Measurements from ENCODE around the gene AAK1.
"Not testable (repeated sequence)": the region's sequence is repeated elsewhere in the genome, so short reads cannot be mapped to it uniquely, and the experiment has no call there.

The AAK1 gene
- 216 reads per million, percentile 93 among the genes with 10 or more reads in this experiment for total RNA-seq

DNA sequence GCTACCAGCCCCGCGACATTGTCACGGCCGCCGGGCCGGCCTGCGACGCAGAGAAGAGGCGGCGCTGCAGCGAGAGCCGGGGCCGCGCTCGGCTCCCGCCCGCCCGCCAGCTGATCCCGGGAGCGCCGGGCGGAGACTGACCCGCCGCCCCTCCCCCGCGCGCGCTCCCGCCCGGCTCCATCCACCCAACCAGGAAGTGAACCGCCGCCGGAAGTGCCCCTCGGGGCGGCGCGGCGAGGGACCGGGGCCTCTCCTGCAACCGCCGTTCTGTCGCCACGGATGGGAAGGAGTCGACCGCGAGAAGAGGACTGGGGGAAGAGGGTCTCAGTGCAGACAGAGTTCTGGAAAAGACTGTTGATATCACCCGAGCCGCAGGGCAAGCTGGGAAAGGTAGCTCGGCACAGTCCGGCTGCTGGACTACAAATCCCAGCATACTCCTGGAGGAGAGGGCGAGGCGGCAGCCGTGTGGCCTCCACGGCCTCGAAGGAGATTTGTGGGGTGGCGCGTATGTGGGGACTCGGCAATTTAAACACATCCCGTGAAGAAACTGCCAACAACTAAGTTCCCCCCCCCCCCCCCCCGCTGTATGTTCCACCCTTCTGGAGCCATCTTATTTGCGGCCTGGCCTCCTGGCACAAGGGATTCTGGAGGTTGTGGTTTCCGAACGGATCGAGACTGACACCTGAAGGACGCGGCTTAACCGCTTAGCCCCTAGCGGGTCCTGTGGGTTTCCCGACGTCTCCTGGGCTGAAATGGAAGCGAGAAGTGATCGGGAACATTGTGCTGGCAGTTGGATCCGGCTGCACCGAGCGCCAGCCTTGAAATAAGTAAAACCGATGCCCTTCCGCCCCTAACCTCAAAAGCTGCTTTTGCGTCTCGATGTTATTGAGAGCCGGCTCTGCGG, at the start of gene AAK1:
Gene AAK1, minus strand, starts transcription at position 138 of the 904 bp plus-strand sequence. CDS start 699 bp downstream, outside the sequence.
- DNase-seq, result peak; percentile 69

DNA sequence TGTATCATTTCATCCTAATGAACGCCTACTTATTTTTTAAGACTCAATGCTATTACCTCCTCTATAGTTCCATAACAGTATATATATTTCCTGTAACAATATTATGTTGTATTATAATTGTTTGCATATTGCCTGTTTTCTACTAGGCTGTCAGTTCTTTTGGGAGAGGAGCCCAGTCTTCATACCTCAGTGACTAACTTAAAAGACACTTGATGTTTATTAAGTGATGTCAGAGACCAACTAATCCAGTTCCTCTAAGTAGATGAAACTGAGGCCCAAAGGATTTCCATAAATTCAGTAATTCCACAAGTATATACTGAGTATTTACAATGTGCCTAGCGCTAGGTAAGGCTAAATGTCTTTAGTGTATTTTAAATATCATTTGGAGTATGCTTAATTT, 48.9 kb upstream of the AAK1 start:
- DNase-seq, result no peak

DNA sequence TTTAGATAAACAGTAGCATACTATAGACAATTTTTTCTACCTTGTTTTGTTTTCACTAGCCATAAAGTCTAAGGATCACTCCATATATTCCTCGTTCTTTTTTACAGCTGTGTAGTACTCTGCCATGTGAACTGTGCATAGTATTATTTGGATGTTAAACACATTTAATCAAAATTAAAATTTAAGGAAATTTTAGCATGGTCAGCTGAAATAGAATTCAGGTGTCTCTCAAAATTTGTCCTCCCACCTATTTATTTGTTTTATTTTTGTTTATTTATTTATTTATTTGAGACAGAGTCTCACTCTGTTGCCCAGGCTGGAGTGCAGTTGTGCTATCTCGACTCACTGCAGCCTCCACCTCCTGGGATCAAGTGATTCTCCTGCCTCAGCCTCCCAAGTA, 46.4 kb upstream of the AAK1 start:
- DNase-seq, result no peak

DNA sequence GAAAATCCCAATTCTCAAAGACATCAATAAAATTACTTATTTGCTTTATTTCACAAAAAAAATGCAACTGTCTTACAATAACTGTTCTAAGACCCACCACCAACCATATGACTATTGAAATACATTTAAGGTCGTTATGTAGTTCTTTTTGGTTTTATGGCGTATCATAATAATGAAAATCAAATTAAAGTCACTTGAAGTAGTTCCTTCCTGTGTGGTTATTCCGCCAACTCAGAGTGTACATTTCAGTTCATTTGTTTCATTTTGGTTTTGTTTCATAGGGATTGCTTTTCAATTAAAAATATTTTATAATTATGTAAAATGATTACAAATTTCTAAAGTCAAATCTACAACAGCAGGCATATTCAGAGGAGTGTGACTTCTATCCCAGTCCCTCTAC, 45.9 kb upstream of the AAK1 start:
- no peak for DNase-seq

DNA sequence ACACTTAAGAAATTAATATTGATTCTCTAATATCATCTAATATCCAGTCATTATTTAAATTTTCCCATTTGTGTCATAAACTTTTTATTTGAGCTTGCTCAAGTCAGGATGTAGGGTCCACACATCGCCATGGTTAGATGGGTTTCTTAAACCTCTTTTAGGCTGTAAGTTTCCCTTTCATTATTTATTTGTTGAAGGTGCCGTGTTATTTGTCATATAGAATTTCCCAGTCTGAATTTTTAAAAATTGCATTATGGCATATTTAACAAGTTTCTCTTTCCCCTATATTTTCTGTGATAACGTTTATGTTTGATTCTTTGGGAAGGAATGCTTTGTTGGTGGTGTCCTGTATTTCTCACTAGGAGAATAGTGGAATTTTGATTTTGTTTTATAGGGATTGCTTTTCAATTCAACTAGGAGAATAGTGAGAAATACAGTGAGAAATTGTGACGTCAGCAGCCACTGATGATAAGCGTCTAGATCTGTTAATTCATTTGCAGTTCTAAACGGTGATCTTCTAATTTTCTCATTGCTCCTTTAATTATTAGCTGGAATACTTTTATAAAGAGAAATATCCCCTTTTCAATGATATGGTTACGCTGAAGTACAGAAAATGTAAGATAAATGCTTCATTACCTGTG, 44.6 kb upstream of the AAK1 start:
- no peak for DNase-seq

DNA sequence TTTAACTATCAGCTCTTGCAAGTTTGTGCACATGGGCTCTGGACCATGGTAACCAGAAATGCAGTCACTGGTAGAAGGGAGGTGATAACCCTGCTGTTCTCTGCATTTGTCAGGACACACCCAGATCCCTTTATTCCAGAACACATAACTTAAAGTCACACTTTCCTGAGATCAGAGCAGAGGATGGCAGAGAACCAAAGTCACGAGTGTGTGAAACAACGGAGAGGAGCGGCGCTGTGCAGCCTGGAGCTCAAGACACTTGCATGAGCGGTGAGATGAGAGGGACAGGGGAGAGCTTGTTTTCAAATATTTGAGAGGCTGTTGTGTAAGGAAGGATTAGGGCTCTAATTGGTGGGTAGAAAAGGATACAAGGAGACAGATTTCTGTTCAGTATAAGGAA, 43.3 kb upstream of the AAK1 start:
- no peak for DNase-seq

DNA sequence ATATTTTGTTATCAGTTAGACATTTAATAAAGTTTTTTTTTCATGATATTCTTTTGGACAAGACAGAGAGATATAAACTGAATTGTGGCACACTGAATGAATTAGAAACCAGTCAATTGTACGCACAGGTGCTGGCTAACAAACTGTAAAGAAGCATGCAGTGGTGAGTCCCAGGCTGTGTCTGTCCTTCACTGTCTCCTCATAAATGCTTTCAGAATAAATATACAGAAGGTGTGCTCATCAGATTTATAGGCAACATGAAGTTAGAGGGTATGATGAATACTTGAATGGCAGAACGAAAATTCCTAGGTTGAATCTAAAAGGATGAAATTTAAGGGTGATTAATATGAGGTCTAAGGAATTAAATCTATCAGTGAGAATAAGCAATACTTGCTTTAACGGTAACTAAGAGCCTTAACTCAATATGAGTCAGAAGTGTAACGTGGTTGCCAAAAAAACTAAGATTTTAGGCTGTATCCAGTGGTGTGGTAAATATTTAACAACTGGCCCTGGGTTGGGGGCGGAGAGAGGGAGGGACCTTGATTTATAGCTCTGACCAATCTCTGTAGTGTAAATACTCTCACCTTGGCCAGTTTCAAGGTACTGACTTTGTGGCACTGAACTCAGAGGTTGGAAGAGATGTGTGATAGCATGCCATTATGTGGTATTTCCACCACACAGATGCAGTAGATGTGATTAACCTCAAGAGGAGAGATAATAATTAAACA, 41.9 kb upstream of the AAK1 start:
- DNase-seq, result no peak

DNA sequence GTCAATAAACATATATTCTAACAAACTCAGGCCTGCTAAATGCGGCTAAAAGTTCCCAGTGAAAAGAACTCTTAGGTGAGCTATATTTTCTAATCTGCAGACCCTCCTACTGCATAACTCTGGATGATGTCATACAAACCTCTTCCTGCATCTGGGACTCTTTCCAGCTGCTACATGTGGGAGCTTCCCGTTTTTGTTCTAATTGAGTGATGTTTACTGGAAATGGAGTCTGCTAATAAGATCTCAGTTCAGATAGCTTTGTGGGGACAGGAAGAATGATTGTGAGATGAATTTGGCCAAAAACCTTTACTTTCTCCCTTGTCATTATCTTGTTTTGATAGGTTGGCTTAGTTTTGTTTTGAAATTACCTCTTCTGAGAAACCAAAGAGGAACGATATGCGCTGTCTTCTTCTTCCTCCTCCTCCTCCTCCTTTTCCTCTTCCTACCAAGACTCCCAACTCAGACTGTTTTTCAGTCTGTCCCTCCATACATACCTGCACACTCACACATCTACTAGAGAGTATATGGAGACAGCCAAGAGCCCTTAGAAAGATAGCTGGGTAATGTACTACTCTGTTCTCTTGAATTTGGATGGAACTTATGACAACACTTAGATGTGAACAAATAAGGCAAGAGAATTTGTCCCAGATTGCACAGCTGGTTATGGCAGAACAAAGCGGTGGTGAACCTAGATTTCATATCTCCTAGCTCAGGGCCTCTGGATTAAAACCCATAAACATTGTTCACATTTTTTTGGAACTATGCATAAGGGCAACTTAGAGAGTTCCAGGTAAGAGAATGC, 39.8 kb upstream of the AAK1 start:
- DNase-seq, result no peak

DNA sequence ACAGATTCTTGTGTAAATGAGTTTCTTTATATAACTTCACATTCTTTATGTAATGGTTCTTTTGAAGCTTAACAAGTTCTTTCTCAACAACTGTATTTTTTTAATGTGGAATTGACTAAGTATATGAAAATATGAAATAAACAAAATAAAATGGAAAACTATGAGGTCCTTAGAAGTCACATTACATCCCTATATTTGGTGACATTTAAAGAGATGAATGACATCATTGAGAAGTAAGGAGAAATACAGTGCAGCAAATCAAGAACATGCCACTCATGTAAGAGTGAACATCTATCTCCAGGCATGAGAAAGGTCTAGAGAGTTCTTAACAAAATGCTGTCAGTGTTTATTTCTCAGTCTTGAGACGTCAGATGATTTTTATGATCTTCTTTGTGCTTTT, 39.0 kb upstream of the AAK1 start:
- no peak for DNase-seq

DNA sequence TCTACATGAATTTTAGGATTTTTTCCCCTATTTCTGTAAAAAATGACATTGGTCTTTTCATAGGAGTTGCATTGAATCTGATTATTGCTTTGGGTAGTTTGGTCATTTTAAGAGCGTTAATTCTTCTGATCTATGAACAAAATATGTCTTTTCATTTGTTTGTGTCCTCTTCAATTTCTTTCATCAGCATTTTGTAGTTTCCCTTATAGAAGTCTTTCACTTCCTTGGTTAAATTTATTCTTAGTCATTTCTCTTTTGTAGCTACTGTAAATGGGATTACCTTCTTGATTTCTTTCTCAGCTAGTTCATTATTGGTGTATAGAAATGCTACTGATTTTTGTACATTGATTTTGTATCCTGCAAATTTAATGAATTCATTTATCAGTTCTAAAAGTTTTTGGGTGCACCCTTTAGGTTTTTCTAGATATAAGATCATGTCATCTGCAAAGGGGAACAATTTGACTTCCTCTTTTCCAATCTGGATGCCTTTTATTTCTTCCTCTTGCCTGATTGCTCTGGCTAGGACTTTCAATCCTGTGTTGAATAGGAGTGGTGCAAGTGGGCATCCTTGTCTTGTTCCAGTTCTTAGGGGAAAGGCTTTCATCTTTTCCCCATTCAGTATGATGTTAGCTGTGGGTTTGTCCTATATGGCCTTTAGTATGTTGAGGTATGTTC, 36.6 kb upstream of the AAK1 start:
- DNase-seq, result no peak

DNA sequence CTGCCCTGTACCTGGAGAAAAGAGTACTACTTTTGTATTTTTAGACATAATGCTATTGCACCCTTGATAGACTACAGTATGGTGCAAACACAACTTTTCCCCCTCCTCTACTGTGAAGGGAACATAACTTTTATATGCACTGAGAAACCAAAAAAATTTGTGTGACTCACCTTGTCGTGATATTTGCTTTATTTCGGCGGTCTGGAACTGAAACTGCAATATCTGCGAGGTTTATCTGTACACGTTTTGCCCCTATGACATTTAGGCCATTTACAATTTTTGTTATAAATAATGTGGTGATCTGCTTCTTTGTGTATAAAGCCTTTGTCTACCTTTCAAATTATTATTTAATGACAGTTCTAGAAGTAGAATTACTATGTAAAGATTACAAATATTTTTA, 34.4 kb upstream of the AAK1 start:
- DNase-seq, result no peak

DNA sequence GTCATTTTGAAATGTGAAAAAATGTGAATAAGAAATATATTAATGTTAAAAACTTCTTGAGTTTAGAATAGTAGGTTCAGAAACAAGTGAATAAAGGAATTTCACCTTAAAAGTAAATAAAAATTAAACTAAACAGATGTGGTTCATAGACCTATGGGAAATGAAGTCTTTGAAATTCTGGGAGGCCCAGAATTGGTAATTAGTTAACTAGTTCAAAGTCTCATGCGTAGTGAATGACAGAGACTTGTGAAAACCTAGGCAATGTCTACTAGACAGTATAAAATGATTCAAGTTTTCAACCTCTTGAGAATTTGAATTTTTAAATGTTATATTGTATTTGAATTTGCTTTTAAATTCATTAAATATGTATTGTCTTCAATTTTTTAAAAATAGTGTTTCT, 32.6 kb upstream of the AAK1 start:
- DNase-seq, result no peak

DNA sequence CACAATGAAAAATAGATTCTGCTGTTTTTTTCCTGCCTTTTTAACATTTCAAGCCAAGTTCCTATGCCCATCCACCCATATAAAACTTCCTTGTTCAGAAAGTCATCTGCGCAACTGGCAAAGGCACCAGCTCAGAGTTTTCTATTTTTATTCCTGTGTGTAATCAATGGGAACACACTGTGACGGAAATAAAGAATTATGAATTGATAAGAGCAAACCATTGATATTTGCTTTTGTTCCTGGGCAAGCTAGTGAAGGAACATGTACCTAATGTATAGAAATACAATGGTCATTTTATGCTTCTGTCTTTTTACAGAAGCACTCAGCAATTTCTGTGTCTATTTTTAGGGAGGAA, 30.8 kb upstream of the AAK1 start:
- no peak for DNase-seq

DNA sequence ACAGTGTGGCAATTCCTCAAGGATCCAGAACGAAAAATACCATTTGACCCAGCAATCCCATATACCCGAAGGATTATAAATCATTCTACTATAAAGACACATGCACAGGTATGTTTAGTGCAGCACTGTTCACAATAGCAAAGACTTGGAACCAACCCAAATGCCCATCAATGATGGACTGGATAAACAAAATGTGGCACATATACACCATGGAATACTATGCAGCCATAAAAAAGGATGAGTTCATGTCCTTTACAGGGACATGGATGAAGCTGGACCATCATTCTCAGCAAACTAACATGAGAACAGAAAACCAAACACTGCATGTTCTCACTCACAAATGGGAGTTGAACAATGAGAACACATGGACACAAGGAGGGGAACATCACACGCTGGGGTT, 29.6 kb upstream of the AAK1 start:
- not testable (repeated sequence) for DNase-seq

DNA sequence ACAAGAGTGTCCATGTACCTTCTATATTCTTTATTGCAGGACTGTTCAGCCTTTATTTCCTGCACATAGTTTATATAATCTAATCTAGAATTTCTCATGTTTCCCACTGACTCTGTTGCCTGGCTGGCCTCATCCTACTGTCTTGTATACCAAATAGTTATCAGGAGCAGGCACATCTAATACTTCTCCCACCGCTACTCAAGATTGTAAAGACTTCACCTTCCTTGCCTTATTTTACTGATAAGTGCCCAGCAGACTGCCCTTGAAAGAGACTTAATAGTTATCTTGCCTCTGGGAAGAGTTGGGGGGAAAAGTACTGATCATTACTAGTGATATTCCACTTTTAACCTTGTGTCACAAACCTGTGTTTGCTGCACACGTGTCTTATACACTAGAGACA, 26.1 kb upstream of the AAK1 start:
- DNase-seq, result no peak

DNA sequence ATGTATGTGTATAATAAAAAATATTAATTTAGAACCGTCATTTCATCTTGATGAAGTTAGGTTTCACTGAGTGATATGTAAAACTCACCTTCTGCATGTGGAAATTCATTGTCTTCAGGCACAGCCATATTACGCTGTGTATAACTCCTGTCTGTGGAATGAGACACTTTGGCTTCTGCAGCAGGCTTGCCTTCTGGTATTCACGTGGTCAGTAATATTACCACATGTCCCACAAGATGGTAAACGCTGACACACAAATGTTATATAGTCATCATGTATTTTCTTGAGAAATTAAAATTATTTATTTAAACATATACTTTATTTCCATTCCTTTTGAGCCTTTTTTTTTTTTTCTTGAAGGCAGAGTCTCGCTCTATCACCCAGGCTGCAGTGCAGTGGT, 25.1 kb upstream of the AAK1 start:
- DNase-seq, result no peak

DNA sequence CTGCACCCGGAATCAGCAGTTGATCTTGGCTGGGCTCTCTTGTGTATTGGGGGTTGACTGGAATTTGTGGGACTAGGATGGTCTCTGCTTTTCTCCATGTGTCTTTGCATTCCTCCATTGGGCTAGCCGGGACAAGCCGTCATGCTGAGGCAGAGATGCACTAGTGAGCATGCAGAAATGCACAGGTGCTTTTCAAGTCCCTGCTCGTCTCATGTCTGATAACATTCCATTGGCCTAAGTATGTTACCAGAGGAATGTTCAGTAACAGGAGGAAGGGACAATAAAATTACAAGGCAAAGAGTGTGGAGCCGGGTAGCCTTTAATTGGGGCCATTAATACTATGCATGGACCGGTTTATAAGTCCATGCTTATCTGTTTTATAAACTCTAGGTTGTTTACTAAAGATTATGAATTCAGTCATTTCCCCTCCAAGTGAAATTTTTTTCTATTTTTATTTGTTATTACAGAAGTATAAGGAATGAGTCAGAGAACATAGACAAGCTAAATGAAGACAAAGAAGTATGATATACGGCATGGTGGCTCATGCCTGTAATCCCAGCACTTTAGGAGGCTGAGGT, 24.4 kb upstream of the AAK1 start:
- no peak for DNase-seq

DNA sequence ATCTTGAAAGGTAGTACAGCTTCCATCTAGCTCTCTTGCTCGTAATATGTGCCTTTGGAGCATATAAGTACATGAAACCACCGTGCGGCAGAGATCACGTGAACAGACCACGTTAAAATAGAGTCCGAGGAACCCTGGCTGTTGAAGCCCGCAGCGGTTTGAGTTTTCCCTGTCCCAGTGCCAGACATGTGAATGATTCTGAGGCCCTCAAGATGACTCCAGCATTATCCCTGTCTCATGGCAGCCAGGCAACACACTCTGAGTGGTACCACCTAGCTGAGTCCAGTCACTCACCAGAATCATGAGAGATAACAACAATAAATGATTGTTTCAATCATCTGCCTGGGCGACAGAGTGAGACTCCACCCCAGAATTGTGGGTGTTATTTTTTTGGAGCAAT, 21.6 kb upstream of the AAK1 start:
- DNase-seq, result no peak

DNA sequence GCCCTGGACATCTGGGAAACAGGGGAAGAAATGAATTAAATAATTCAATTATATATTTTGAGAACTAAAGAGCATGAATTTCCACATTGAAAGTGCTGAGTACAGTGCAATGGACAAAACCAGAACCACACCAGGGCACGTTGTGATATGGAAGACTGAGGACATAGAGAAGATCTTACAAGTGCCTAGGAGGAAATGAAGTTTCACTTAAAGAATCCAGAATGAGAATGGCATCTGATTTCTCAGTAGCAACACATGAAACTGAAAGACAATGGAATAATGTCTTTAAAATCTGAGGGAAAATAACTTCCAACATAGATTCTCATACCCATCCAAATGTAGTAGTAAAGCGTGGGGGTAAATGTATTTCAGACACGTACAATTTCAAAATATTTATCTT, 20.3 kb upstream of the AAK1 start:
- DNase-seq, result no peak

DNA sequence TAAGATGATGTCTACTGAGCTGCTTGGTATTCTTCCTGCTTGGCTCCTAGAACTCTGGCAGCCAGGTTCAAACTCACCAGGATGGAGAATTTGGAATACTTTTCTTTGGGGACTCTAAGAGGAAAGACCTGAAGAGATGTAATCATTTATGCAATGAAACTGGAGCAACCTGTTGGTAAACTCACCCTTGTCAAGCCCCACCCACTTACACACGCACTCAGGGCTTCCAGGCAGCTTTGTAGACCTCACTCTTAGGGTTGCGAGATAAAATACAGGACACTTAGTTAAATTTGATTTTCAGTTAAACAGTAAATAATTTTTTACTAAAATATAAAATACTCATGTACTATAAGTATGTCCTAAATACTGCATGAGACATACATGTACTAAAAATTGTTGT, 19.0 kb upstream of the AAK1 start:
- DNase-seq, result not testable (repeated sequence)

DNA sequence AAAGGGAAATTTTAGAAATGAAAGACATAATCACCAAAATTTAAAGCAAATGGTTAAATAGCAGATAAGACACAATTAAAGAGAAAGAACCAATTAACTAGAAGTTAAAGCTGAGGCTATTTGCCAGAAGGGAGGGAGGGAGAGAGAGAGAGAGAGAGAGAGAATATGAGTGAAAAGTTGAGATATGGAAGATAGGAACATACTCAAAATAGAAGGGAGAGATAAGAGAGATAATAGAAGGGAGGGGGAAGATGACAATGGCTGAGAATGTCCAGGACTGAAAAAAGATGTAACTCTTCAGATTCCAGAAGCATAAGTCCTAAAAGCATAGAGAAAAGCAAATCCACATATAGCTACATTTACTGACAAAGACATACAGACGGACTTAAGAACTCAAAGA, 17.1 kb upstream of the AAK1 start:
- DNase-seq, result no peak

DNA sequence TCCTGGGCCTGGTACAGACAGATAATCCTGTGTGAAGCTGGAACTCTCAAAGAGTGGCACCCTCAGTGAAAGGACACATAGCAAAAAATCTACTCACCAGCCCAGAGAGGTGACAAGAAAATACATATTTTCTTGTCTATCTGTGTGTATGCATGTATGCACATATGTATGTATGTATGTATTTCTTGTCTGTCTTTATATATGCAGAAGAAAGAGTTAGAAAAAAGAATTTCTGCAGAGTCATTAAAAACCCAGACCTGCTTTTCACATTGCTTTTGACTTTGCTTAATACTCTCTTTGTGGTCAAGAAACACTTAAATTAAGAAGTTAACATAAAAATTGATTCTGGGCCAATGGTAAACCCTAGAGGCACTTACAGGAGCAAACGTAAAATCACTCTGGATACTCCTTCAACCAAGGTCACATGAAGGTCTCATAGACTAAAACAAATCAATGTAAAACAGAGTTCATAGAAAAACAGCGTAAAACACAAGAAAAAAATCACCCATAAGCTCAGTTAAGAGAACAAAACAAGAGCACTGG, 16.5 kb upstream of the AAK1 start:
- DNase-seq, result no peak
